Gastrocnemius medialis (tissue), 4 donors: ENCODE data around the gene MT1H.

Experiments
- CTCF ChIP-seq, 5 experiments: fragments of 450-650 bp in 3 of 5; fragments of 200-600 bp in 2 of 5; sonication (generic) in 2 of 5; IDR thresholded peaks in 4 of 5; conservative IDR thresholded peaks in 1 of 5; 1 replicate in 4 of 5; 2 replicates in 1 of 5; pipeline ENCODE4 v1.5.1; 2016 to 2019; ENCODE audit warnings: antibody characterized with exemption in 5 of 5, mild to moderate bottlenecking in 3 of 5, moderate library complexity in 3 of 5
- POLR2A ChIP-seq, 2 donors: fragments of 450-650 bp; IDR thresholded peaks; one replicate each; pipeline ENCODE4 v1.6.1; 2017; ENCODE audit warnings: antibody characterized with exemption in 2 of 2, mild to moderate bottlenecking in 2 of 2, moderate library complexity in 2 of 2

- TF ChIP-seq CTCF (IDR thresholded peaks at IDR 0.05 in 4 of 5, conservative IDR thresholded peaks at IDR 0.05 in 1 of 5) (no peak), POLR2A (IDR thresholded peaks at IDR 0.05) (no peak)
Measured at GRCh38 chr16:56647641-56648431, 21.8 kb upstream of the MT1H start.
